Subcutaneous adipose tissue (tissue), 4 donors: Measurements from ENCODE around the gene HCAR3. TPM values are rescaled to one million over a fixed set of nuclear protein-coding genes. Genes with fewer than 3 reads are reported as not detected.
"Not testable (repeated sequence)": the region's sequence is repeated elsewhere in the genome, so short reads cannot be mapped to it uniquely, and the experiment has no call there.

Source experiments
- total RNA-seq, 4 donors: library from RNA; depleted of rRNA; stranded (reverse); fragments of >200 nt; gene quantifications; one replicate each; pipeline ENCODE4 v1.1.0, GENCODE V29; 2016
- TF ChIP-seq, protein P1 (sequence below): fragments of 450-650 bp; IDR thresholded peaks from one replicate; pipeline ENCODE4 v1.5.1; 2016; ENCODE audit warnings: low read depth, mild to moderate bottlenecking, control low read depth, antibody characterized with exemption, moderate library complexity

The HCAR3 gene
- total RNA-seq, 4 donors from 2014 or later = 1.9 to 3.1 (median 2.4) TPM

DNA sequence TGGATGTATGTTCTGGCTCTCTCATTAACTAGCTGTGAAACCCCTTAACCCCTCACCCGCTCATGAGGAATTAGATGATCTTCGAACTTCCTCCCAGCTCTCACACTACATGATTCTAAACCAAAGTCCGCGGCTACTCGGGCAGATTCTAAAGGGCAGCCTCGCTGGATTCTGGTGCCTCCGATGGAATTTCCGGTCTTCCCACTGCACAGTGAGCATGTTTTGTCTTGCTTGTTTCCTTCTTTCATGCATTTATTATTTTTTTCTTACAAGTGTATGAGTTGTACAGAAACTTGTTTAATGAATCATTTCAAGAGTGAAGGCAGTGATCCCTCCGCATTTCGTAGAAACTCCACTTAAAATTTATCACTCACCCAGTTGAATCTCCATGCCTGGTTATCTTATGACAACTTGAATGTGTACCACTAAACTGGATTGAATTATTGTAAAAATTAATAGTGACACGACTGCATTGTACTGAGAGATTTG is 4.5 kb upstream of the HCAR3 start:
- TF ChIP-seq, protein P1, sequence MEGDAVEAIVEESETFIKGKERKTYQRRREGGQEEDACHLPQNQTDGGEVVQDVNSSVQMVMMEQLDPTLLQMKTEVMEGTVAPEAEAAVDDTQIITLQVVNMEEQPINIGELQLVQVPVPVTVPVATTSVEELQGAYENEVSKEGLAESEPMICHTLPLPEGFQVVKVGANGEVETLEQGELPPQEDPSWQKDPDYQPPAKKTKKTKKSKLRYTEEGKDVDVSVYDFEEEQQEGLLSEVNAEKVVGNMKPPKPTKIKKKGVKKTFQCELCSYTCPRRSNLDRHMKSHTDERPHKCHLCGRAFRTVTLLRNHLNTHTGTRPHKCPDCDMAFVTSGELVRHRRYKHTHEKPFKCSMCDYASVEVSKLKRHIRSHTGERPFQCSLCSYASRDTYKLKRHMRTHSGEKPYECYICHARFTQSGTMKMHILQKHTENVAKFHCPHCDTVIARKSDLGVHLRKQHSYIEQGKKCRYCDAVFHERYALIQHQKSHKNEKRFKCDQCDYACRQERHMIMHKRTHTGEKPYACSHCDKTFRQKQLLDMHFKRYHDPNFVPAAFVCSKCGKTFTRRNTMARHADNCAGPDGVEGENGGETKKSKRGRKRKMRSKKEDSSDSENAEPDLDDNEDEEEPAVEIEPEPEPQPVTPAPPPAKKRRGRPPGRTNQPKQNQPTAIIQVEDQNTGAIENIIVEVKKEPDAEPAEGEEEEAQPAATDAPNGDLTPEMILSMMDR = no peak

DNA sequence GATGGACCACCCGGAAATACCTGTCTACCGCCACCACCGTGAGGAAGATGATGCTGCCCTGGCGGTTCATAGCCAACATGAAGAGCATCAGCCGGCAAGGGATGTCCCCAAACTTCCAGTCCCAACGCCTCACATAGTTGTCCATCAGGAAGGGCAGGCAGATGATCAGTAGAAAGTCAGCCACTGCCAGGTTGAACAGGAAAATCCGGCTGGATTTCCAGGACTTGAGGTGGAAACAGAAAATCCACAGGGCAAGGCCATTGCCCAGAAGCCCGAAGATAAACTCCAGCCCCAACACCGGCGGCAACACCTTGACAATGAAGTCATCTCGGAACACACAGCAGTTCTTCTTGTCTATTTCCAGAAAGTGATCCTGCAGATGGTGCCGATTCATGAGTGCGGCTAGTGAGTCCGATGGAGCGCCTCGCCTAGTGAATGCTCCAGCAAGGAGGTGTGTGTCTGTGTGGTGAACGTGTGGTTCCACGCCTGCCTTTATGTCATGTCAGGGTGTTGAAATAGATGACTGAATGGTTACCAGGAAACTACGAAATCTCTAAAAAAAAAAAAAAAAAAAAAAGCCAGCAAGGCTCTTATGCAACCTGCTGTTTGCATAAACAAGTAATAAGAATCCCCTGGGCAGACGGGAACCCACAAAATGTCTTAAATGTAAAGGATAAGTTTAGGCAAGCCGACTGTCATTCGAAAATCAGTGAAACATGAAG is 13.6 kb downstream of the HCAR3 start, which contains the start of gene HCAR2:
Gene HCAR2 (minus strand): TSS at position 468 of the 722 bp plus-strand sequence. CDS start 74 bp downstream, at position 394.
- TF ChIP-seq, protein P1 = not testable (repeated sequence)

DNA sequence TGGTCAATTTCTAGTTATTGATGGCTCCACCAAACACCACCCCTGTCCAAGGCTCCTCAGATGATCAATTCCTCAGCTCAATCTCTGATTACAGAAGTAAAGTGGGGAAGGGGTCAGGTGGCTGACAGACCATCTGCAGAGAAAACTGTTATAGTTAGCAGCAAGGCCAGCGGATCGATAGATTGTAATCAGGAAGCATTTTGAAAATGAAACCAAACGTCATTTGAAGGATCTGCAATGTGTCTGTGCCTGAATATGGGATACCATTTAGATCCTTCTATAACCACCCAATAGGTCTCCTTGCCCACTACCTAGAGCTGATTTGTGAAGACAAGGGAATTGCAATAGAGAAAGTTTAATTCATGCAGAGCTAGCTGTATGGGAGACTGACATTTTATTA is 25.0 kb downstream of the HCAR3 start:
- TF ChIP-seq, protein P1 = no peak

DNA sequence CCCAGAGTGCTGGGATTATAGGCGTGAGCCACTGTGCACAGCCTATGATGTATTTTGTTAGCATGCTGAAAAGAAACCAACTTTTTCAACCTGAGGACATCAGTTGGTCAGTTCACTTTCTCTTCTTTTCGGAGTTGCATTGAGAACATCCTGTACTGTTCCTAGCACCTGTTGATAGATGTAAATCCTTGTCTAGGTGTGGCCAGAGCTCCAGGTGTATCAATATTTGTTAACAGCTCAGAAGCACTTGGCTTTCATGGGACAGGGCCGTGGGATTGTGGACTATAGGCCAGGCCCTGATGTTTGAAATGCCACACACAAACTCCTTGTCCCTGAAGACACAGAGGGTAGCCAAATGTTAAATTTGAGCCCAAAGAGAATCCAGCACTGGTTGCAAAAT is 28.3 kb downstream of the HCAR3 start:
- TF ChIP-seq, protein P1 = no peak

DNA sequence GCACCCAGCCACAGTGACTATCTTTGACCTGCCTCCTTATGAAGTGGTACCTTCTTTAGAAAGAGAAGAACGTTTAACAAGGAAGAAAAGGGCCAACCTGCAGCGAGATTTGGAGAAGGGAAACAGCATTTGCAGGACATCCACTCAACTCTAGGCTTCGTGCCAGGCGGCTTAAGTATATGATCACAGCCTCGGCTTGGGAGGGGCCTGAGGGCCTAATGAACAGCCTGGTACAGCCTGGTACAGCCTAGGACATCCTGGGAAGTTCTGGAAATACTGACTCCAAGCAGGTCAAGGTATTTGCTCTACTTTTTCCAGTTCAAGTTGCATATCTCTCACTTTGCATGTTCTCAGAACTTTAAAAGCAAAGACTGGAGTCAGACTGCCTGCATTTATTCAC is 29.5 kb downstream of the HCAR3 start:
- TF ChIP-seq, protein P1 = no peak

DNA sequence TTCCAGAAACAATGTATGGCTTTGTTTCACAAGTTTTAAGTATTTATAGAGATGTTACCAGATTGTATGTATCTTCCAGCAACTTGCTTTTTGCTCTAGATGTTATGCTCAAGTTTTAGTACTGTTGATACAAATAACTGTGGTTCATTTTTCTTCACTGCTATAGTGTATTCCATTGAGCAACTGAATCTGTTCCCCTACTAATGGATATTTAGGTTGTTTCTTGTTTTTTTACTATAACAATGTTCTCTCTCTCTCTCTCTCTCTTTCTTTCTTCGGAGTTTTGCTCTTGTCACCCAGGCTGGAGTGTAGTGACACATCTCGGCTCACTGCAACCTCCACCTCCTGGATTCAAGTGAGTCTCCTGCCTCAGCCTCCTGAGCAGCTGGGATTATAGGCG is 30.1 kb downstream of the HCAR3 start:
- TF ChIP-seq, protein P1 = no peak

DNA sequence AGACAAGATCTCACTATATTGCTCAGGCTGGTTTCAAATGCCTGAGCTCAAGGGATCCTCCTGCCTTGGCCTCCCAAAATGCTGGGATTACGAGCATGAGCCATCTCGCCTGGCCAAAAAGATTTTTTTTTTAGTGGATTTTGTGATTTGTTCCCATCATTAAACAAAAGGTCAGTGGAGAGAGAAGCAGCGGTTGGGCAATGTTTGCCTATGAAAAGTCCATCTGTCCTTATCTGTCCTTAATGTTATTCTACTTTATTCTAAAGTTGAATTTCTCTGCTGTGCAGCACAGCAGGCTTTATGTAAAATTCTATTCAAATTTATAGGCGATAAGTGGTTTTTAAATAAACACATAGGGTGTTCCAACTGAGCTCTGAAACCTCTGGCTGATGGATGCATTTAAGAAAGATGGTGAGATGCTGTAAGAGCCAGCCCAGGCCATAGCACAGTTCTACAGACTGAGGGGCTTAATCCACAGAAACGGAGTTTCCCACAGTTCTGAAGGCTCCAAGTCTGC is 32.3 kb downstream of the HCAR3 start:
- TF ChIP-seq, protein P1 = no peak
